Measurements from ENCODE around the gene SLC49A3. TPM values are rescaled to one million over a fixed set of nuclear protein-coding genes. Genes with fewer than 3 reads are reported as not detected.
A peak's percentile ranks its signal among the peaks of the same experiment; 100 is the strongest.

The SLC49A3 gene
- total and polyA plus RNA-seq, 2 of the 8 experiments (the other 6 are each of a cell fraction or from before 2014, with no cell fraction given) = 5.0 to 8.8 TPM

DNA sequence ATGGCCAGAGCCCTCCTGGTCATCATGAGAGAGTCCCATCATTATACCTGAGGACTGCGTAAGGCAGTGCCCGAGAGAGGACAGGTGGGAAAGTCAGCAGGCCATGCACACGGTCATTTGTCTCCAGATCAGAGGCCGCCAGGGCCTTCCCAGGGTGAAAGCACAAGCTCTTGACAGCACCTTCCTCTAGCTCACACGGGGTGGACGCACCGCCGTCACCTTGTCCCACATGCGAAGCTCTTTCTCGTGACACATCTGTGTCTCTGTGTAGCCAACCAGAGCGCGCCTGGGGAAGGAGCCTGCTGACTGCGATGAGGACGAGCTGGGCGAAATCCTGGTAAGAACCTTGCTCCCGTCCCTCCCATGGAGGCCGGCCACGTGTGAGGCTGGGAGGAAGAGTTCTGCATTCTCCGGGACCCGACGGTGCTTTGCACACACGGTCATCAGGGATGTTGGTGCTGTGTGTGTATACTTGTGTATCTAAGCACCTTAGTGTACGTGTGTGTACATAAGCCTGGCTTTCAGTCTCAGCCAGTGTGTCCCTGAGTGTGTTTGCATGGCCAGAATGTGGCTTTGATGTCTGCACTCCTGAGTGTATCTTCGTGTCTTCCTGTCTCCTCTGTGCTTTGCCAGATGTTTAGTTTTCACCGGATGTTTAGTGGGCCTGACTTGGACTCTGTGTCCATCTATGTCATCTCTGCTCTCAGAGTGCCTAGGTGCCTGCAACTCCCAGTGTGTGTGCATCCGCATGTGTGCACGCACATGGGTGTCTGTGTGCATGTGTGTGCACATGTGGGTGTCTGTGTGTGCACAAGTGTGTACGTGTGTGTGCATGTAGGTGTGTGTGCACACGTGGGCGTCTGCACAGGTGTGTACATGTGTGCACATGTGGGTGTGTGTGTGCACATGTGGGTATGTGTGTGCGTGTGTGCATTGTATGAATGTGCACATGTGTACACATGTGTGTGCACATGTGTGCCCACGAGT is 30.0 kb downstream of the SLC49A3 start:
- Histone ChIP-seq H3K79me2 (ENCODE audit: control insufficient read depth in 1 of 2, insufficient read depth in 2 of 2, low read length in 2 of 2) (no peaks in the 10 kb centered on the region), H3K4me3 (ENCODE audit: extremely low read depth in 1 of 4, insufficient read depth in 2 of 4, low read depth in 3 of 4, low read length in 4 of 4) (no peak overlapping the region), H3K18ac (ENCODE audit: extremely low read depth, low read length) (no peak overlapping the region), H3K23me2 (ENCODE audit: low read depth, low read length) (peaks cover 7% of the 10 kb centered on the region; the same call in 1 of the 2 replicates), H3K27ac (ENCODE audit: low read depth, low read length) (no peak overlapping the region), H4K91ac (replicated peaks; ENCODE audit: insufficient read length, low read length) (no peak overlapping the region), H3K4me2 (ENCODE audit: insufficient read depth in 1 of 2, low read depth in 2 of 2, low read length in 2 of 2) (no peak overlapping the region), H2BK12ac (ENCODE audit: low read depth, low read length) (no peak overlapping the region; the same call in 1 of the 2 replicates), H2BK5ac (ENCODE audit: low read depth, low read length) (no peak overlapping the region; the same call in 1 of the 2 replicates), H2AFZ (ENCODE audit: low read length) (no peak overlapping the region), H2BK15ac (ENCODE audit: low read length) (no peak overlapping the region), H4K5ac (ENCODE audit: insufficient read length, low read depth, low read length) (no peak overlapping the region), H4K8ac (ENCODE audit: extremely low read depth, insufficient read depth, low read length) (peak overlapping the region; percentile 18; the same call in 1 of the 2 replicates), H2BK120ac (replicated peaks; ENCODE audit: low read depth, low read length) (no peak overlapping the region), H3K23ac (ENCODE audit: insufficient read length) (no peak overlapping the region), H3K9ac (replicated peaks in 1 of 4; ENCODE audit: extremely low read depth in 1 of 4, low read depth in 3 of 4, low read length in 3 of 4) (no peak overlapping the region; a peak in 1 of 7 replicates), H2AK5ac (ENCODE audit: low read depth, low read length) (no peak overlapping the region), H3K14ac (ENCODE audit: insufficient read length) (no peak overlapping the region), H3K9me3 (ENCODE audit: insufficient read depth in 2 of 2, low read depth in 1 of 2, low read length in 1 of 2) (no peaks in the 10 kb centered on the region), H2BK20ac (ENCODE audit: low read length) (no peak overlapping the region), H3K56ac (replicated peaks; ENCODE audit: insufficient read length, low read depth, low read length) (no peak overlapping the region), H4K20me1 (replicated peaks in 1 of 2; ENCODE audit: control insufficient read depth in 1 of 2, insufficient read depth in 2 of 2, low read length in 2 of 2) (peaks cover 0 to 22% of the 10 kb centered on the region in 2 experiments), H3K4ac (replicated peaks; ENCODE audit: insufficient read length, low read depth, low read length) (no peak overlapping the region), H3K4me1 (replicated peaks in 1 of 4; ENCODE audit: control insufficient read depth in 3 of 4, insufficient read depth in 4 of 4, low read length in 3 of 4) (no peaks in the 10 kb centered on the region), H3K27me3 (replicated peaks in 1 of 4; ENCODE audit: control insufficient read depth in 3 of 4, extremely low read depth in 1 of 4, insufficient read depth in 3 of 4, low read length in 3 of 4) (peaks cover 0 to 2% (median 0%) of the 10 kb centered on the region in 4 experiments; a peak in 1 of 7 replicates), H3K36me3 (ENCODE audit: control insufficient read depth in 2 of 4, insufficient read depth in 4 of 4, low read length in 3 of 4) (no peaks in the 10 kb centered on the region; a peak in 1 of 8 replicates), H3K79me1 (ENCODE audit: low read depth, low read length) (no peaks in the 10 kb centered on the region)
- no peak for DNase-seq (ENCODE audit: low read depth in 1 of 2, low spot score in 2 of 2)
- ChIA-PET POLR2A (ENCODE audit: partially characterized antibody) (interaction anchor here (1.0 to 1.4 kb wide), 2 partner anchors 10 to 15 kb away, joined by 4 to 5 read pairs; partner anchors contain the start of genes ATP5ME and MYL5), CTCF (ENCODE audit: partially characterized antibody) (interaction anchor here (1.0 kb wide), 1 partner anchor 15 kb away, joined by 3 read pairs; the partner anchor contains the start of genes ATP5ME and MYL5)
- WGBS, 2 experiments (ENCODE audit: extremely low coverage in 1 of 2, insufficient coverage in 1 of 2, insufficient read length in 1 of 2, insufficient replicate concordance in 2 of 2, low coverage in 1 of 2, low lambda C conversion rate in 2 of 2, missing lambda C conversion rate in 1 of 2) = 92% methylated on average over 28 of the region's 32 CpGs; no CpG with 5 or more reads in 1 of the 2 experiments
- no peak for FAIRE-seq
- TF ChIP-seq SIRT6 (IDR thresholded peaks at IDR 0.05; ENCODE audit: low read length) = no peak
- TF ChIP-seq EP300 (IDR thresholded peaks at IDR 0.05; ENCODE audit: borderline replicate concordance in 1 of 2, low read depth in 2 of 2, low read length in 2 of 2) = no peak

Data from H1 (cell line).